K562 (cell line): ENCODE measurements around the gene TGDS. TPM values are rescaled to one million over a fixed set of nuclear protein-coding genes. Genes with fewer than 3 reads are reported as not detected.
A peak's percentile ranks its signal among the peaks of the same experiment; 100 is the strongest.

Experiments
- CCNT2 ChIP-seq: IDR thresholded peaks from 2 replicates; pipeline ENCODE4 v1.6.1; 2011; ENCODE audit warnings: borderline replicate concordance, low read depth, mild to moderate bottlenecking, moderate library complexity, mixed read lengths, low read length; ENCODE audit not compliant: insufficient read length; ENCODE audit errors: extremely low read depth
- CHAMP1 ChIP-seq: fragments of 450-650 bp; IDR thresholded peaks from 2 replicates; pipeline ENCODE4 v1.6.1; 2016; ENCODE audit warnings: mild to moderate bottlenecking
- CHD1 ChIP-seq: fragments of 200-600 bp; sonication (generic); IDR thresholded peaks from one replicate; pipeline ENCODE4 v1.6.1; 2012; ENCODE audit warnings: mild to moderate bottlenecking, moderate library complexity, low read length, inconsistent platforms
- ESRRA ChIP-seq: fragments of 450-650 bp; IDR thresholded peaks from 2 replicates; pipeline ENCODE4 v1.6.1; 2014; ENCODE audit warnings: low read depth, mild to moderate bottlenecking, moderate library complexity, borderline replicate concordance
- FOXM1 ChIP-seq, 2 experiments: fragments of 450-650 bp in 1 of 2; sonication (generic) in 1 of 2; formaldehyde crosslinking in 1 of 2; IDR thresholded peaks; 2 replicates each; pipeline versions ENCODE4 v1.6.1 to v1.9.0; 2017 to 2022; ENCODE audit warnings: low read depth in 2 of 2, mild to moderate bottlenecking in 2 of 2, missing genetic modification reagents in 1 of 2, moderate library complexity in 1 of 2
- MCM3 ChIP-seq: fragments of 450-650 bp; IDR thresholded peaks from 2 replicates; pipeline ENCODE4 v1.6.1; 2016
- MED1 ChIP-seq: sonication (generic); formaldehyde crosslinking; IDR thresholded peaks from 2 replicates; pipeline ENCODE4 v1.8.1; 2023; ENCODE audit warnings: missing genetic modification reagents, borderline replicate concordance
- NBN ChIP-seq: fragments of 450-650 bp; IDR thresholded peaks from 2 replicates; pipeline ENCODE4 v1.6.1; 2016; ENCODE audit warnings: low read depth, mild to moderate bottlenecking
- NFIC ChIP-seq: fragments of 450-650 bp; IDR thresholded peaks from 2 replicates; pipeline ENCODE4 v1.6.1; 2017; ENCODE audit warnings: mild to moderate bottlenecking, inconsistent platforms
- PREB ChIP-seq: sonication (generic); formaldehyde crosslinking; IDR thresholded peaks from 2 replicates; pipeline ENCODE4 v1.8.1; 2023; ENCODE audit warnings: mild to moderate bottlenecking, missing genetic modification reagents
- RB1 ChIP-seq: fragments of 450-650 bp; IDR thresholded peaks from 2 replicates; pipeline ENCODE4 v1.6.1; 2017; ENCODE audit warnings: low read depth, mild to moderate bottlenecking
- RFX7 ChIP-seq: fragments of 250-450 bp; sonication (Bioruptor Pico); IDR thresholded peaks from 2 replicates; pipeline ENCODE4 v1.5.1; 2021; ENCODE audit warnings: mild to moderate bottlenecking
- SAP30 ChIP-seq: fragments of 200-600 bp; sonication (generic); IDR thresholded peaks from 2 replicates; pipeline ENCODE4 v1.6.1; 2012; ENCODE audit warnings: borderline replicate concordance, low read depth, mild to moderate bottlenecking, moderate library complexity, low read length, control low read depth, inconsistent platforms; ENCODE audit not compliant: insufficient read depth, poor library complexity, severe bottlenecking
- SLC30A9 ChIP-seq: fragments of 250-450 bp; sonication (Bioruptor Pico); IDR thresholded peaks from 2 replicates; pipeline ENCODE4 v1.8.0; 2022; ENCODE audit warnings: mild to moderate bottlenecking, moderate library complexity
- SNIP1 ChIP-seq: fragments of 450-650 bp; IDR thresholded peaks from 2 replicates; pipeline ENCODE4 v1.7.1; 2017; ENCODE audit warnings: low read depth, mild to moderate bottlenecking
- TAF7 ChIP-seq: fragments of 450-650 bp; IDR thresholded peaks from 2 replicates; pipeline ENCODE4 v1.6.1; 2016; ENCODE audit warnings: missing genetic modification characterization, missing compliant biosample characterization
- TBP ChIP-seq: optimal IDR thresholded peaks from 2 replicates; pipeline ENCODE3; 2011; ENCODE audit warnings: low read depth, low read length, improper control_type of control experiment
- ZKSCAN1 ChIP-seq: fragments of 150-350 bp; IDR thresholded peaks from 2 replicates; pipeline ENCODE4 v1.6.1; 2016; ENCODE audit warnings: low read depth, low read length
- ZNF184 ChIP-seq: sonication (generic); formaldehyde crosslinking; IDR thresholded peaks from 2 replicates; pipeline ENCODE4 v1.5.0; 2020; ENCODE audit warnings: missing genetic modification reagents
- ZNF23 ChIP-seq: fragments of 250-450 bp; sonication (Bioruptor Pico); IDR thresholded peaks from 2 replicates; pipeline ENCODE4 v1.4.0; 2020; ENCODE audit warnings: mild to moderate bottlenecking
- ZNF311 ChIP-seq: fragments of 250-450 bp; sonication (Bioruptor Pico); IDR thresholded peaks from 2 replicates; pipeline ENCODE4 v1.4.0; 2020; ENCODE audit warnings: mild to moderate bottlenecking, moderate library complexity
- ZNF57 ChIP-seq: fragments of 450-650 bp; formaldehyde crosslinking; IDR thresholded peaks from 2 replicates; pipeline ENCODE4 v1.4.0; 2020; ENCODE audit warnings: mild to moderate bottlenecking, moderate library complexity
- ZNF76 ChIP-seq: fragments of 250-450 bp; sonication (Bioruptor Pico); IDR thresholded peaks from 2 replicates; pipeline ENCODE4 v1.4.0; 2020; ENCODE audit warnings: mild to moderate bottlenecking, moderate library complexity, borderline replicate concordance
- ZNF778 ChIP-seq: fragments of 450-650 bp; formaldehyde crosslinking; IDR thresholded peaks from 2 replicates; pipeline ENCODE4 v1.4.0; 2020; ENCODE audit warnings: mild to moderate bottlenecking, moderate library complexity
- polyA plus RNA-seq, 8 experiments: library from polyadenylated mRNA; depleted of rRNA in 4 of 8; stranded (reverse) in 5 of 8; unstranded in 3 of 8; fragments of >200 nt; fragmentation: Nextera tagmentation in 2 of 8; fragmentation: Illumina TruSeq in 1 of 8; extraction: Ambion mirVana in 2 of 8; extraction: Trizol in 1 of 8; gene quantifications; 2 replicates each; pipeline versions ENCODE4 v1.2.1 to v1.2.3, GENCODE V29; 2011 to 2014; ENCODE audit warnings: inconsistent platforms in 1 of 8, missing spikeins in 1 of 8
- total RNA-seq, 7 experiments: library from RNA; depleted of rRNA in 6 of 7; stranded (reverse); fragments of >200 nt in 6 of 7; fragmentation: Illumina TruSeq in 2 of 7; extraction: Trizol in 2 of 7; gene quantifications; 2 replicates each; pipeline versions ENCODE4 v1.2.1 to v1.2.3, GENCODE V29; 2011 to 2021; ENCODE audit warnings: low replicate concordance in 1 of 7

TGDS gene
- total and polyA plus RNA-seq, 9 of the 15 experiments (the other 6 are each of a cell fraction or from before 2014, with no cell fraction given) = 9.9 to 43.7 (median 21.4) TPM

GRCh38 chr13:94601446-94602431, 5.8 kb upstream of the TGDS start, which contains the start of gene GPR180 (continued):
- TF ChIP-seq SAP30 (no peak), MCM3 (no peak), NFIC (0 out of 2 replicates have a peak, but pooled peaks have one; percentile 5), ZNF184 (no peak), ESRRA (no peak), SLC30A9 (CRISPR knock-in tag) (no peak), TAF7 (tag) (no peak), CHAMP1 (no peak), ZNF57 (no peak), SNIP1 (no peak), NBN (no peak), CCNT2 (peak; percentile 53), RB1 (peak; percentile 55; the same call in 1 of the 2 replicates), PREB (no peak), CHD1 (no peak), TBP (peak; percentile 21), ZNF23 (no peak), MED1 (CRISPR knock-in tag) (no peak), ZNF778 (CRISPR knock-in tag) (no peak), RFX7 (no peak), ZNF76 (CRISPR knock-in tag) (no peak), ZNF311 (CRISPR knock-in tag) (no peak), FOXM1 (IDR thresholded peaks at IDR 0.05; ENCODE audit: low read depth) (no peak), FOXM1 (CRISPR knock-in tag; IDR thresholded peaks at IDR 0.05; ENCODE audit: low read depth) (no peak), ZKSCAN1 (no peak)
